WTC11 (cell line): ENCODE results near the gene ARID1A. TPM values are rescaled to one million over a fixed set of nuclear protein-coding genes. Genes with fewer than 3 reads are reported as not detected.

Source experiments
- ATAC-seq: fragments of 200-7000 bp; cut with Tn5 transposase; 2 replicates; pipeline ENCODE4 v1.10.0; 2021; ENCODE audit warnings: mild to moderate bottlenecking, moderate library complexity
- CTCF ChIA-PET: fragments of 300-600 bp; sonication (Branson Sonifier 250); formaldehyde crosslinking; loops from one replicate; lab custom pipeline; 2021; ENCODE audit warnings: antibody characterized with exemption; lab: Charles Lee
- POLR2A ChIA-PET: fragments of 350-600 bp; sonication (Branson Sonifier 250); formaldehyde crosslinking; loops from one replicate; lab custom pipeline; 2021; ENCODE audit warnings: antibody characterized with exemption; lab: Charles Lee
- DNase-seq: peaks from one replicate; pipeline ENCODE4 v3.0.0; 2021; ENCODE audit warnings: low spot score
- H3K27ac Mint-ChIP-seq: 2 replicates; pipeline ENCODE4 v1.8.0; 2021; ENCODE audit warnings: mixed read lengths
- H3K27me3 Mint-ChIP-seq: 2 replicates; pipeline ENCODE4 v1.8.0; 2021; ENCODE audit warnings: low read depth, mild to moderate bottlenecking, moderate library complexity, mixed read lengths
- H3K36me3 Mint-ChIP-seq: 2 replicates; pipeline ENCODE4 v1.8.0; 2021; ENCODE audit warnings: mixed read lengths
- H3K4me1 Mint-ChIP-seq: 2 replicates; pipeline ENCODE4 v1.8.0; 2022; ENCODE audit warnings: mixed read lengths
- H3K4me3 Mint-ChIP-seq: 2 replicates; pipeline ENCODE4 v1.8.0; 2021; ENCODE audit warnings: mild to moderate bottlenecking, moderate library complexity, mixed read lengths
- H3K9me3 Mint-ChIP-seq: 2 replicates; pipeline ENCODE4 v1.8.0; 2021; ENCODE audit warnings: mixed read lengths
- AR ChIP-seq: fragments of 250-450 bp; sonication (Bioruptor Pico); IDR thresholded peaks from 2 replicates; pipeline ENCODE4 v1.9.0; 2021; ENCODE audit warnings: mild to moderate bottlenecking
- ATF6 ChIP-seq: sonication (generic); formaldehyde crosslinking; IDR thresholded peaks from 2 replicates; pipeline ENCODE4 v1.8.1; 2023; ENCODE audit warnings: mild to moderate bottlenecking, missing genetic modification reagents
- CDX4 ChIP-seq: fragments of 250-450 bp; sonication (Bioruptor Pico); IDR thresholded peaks from 2 replicates; pipeline ENCODE4 v1.9.0; 2021; ENCODE audit warnings: moderate library complexity, mild to moderate bottlenecking, inconsistent platforms, borderline replicate concordance
- CREB1 ChIP-seq: sonication (generic); formaldehyde crosslinking; IDR thresholded peaks from 2 replicates; pipeline ENCODE4 v1.8.0; 2023; ENCODE audit warnings: mild to moderate bottlenecking, missing genetic modification reagents
- EMX1 ChIP-seq: fragments of 250-450 bp; sonication (Bioruptor Pico); IDR thresholded peaks from 2 replicates; pipeline ENCODE4 v1.8.0; 2021; ENCODE audit warnings: mild to moderate bottlenecking
- ERG ChIP-seq: fragments of 250-450 bp; sonication (Bioruptor Pico); IDR thresholded peaks from 2 replicates; pipeline ENCODE4 v1.8.0; 2021; ENCODE audit warnings: mild to moderate bottlenecking
- ETV6 ChIP-seq: sonication (generic); formaldehyde crosslinking; IDR thresholded peaks from 2 replicates; pipeline ENCODE4 v1.8.1; 2022; ENCODE audit warnings: mild to moderate bottlenecking, missing genetic modification reagents
- HMGA2 ChIP-seq: fragments of 250-450 bp; sonication (Bioruptor Pico); IDR thresholded peaks from 2 replicates; pipeline ENCODE4 v1.4.0; 2021; ENCODE audit warnings: mild to moderate bottlenecking, moderate library complexity
- HMGXB4 ChIP-seq: sonication (generic); formaldehyde crosslinking; IDR thresholded peaks from 2 replicates; pipeline ENCODE4 v1.8.1; 2023; ENCODE audit warnings: mild to moderate bottlenecking, moderate library complexity, missing genetic modification reagents
- JAZF1 ChIP-seq: fragments of 250-450 bp; sonication (Bioruptor Pico); IDR thresholded peaks from 2 replicates; pipeline ENCODE4 v1.9.0; 2021; ENCODE audit warnings: moderate library complexity, mild to moderate bottlenecking, inconsistent platforms
- KAT7 ChIP-seq: sonication (generic); formaldehyde crosslinking; IDR thresholded peaks from 2 replicates; pipeline ENCODE4 v1.8.1; 2023; ENCODE audit warnings: missing genetic modification reagents, mild to moderate bottlenecking, borderline replicate concordance
- MYBL2 ChIP-seq: sonication (generic); formaldehyde crosslinking; IDR thresholded peaks from 2 replicates; pipeline ENCODE4 v1.8.1; 2023; ENCODE audit warnings: mild to moderate bottlenecking, moderate library complexity, missing genetic modification reagents
- NFYB ChIP-seq: sonication (generic); formaldehyde crosslinking; conservative IDR thresholded peaks from 2 replicates; pipeline ENCODE4 v1.8.0; 2022; ENCODE audit warnings: low read depth, missing genetic modification reagents
- SP1 ChIP-seq: sonication (generic); formaldehyde crosslinking; conservative IDR thresholded peaks from 2 replicates; pipeline ENCODE4 v1.8.1; 2022; ENCODE audit warnings: missing genetic modification reagents
- TP53 ChIP-seq: sonication (generic); formaldehyde crosslinking; IDR thresholded peaks from 2 replicates; pipeline ENCODE4 v1.8.1; 2023; ENCODE audit warnings: mild to moderate bottlenecking, missing genetic modification reagents
- USF2 ChIP-seq: sonication (generic); formaldehyde crosslinking; IDR thresholded peaks from 2 replicates; pipeline ENCODE4 v1.8.1; 2023; ENCODE audit warnings: mild to moderate bottlenecking, missing genetic modification reagents, moderate library complexity
- ZNF232 ChIP-seq: sonication (generic); formaldehyde crosslinking; IDR thresholded peaks from 2 replicates; pipeline ENCODE4 v1.8.0; 2022; ENCODE audit warnings: mild to moderate bottlenecking, missing genetic modification reagents
- ZNF281 ChIP-seq: sonication (generic); formaldehyde crosslinking; IDR thresholded peaks from 2 replicates; pipeline ENCODE4 v1.8.0; 2023; ENCODE audit warnings: mild to moderate bottlenecking, missing genetic modification reagents
- ZNF423 ChIP-seq: fragments of 250-450 bp; sonication (Bioruptor Pico); IDR thresholded peaks from 2 replicates; pipeline ENCODE4 v2.1.2; 2022; ENCODE audit warnings: mild to moderate bottlenecking, moderate library complexity
- ZNF425 ChIP-seq: fragments of 250-450 bp; sonication (Bioruptor Pico); conservative IDR thresholded peaks from 2 replicates; pipeline ENCODE4 v1.9.0; 2021; ENCODE audit warnings: mild to moderate bottlenecking
- total RNA-seq: library from RNA; stranded (reverse); gene quantifications from 3 replicates; pipeline ENCODE4 v1.2.3, GENCODE V29; 2021

Gene ARID1A
- total RNA-seq, 1 experiment from 2014 or later = 98.0 TPM

- TF ChIP-seq ZNF425 (CRISPR knock-in tag) (no peak), NFYB (CRISPR knock-in tag) (no peak)
Measured at GRCh38 chr1:26750428-26750827, 54.6 kb downstream of the ARID1A start (continued).

GRCh38 chr1:26752519-26752918 lies 56.7 kb downstream of the ARID1A start:
- Mint-ChIP-seq H3K27me3 (no peaks in the 10 kb centered on the region), H3K4me3 (no peak overlapping the region), H3K9me3 (no peaks in the 10 kb centered on the region), H3K4me1 (no peaks in the 10 kb centered on the region; the same call in 1 of the 2 replicates), H3K36me3 (peaks cover 65% of the 10 kb centered on the region), H3K27ac (no peak overlapping the region)
- POLR2A ChIA-PET = no interaction called here
- CTCF ChIA-PET = no interaction called here
- ATAC-seq = no peak
- no peak for DNase-seq
- TF ChIP-seq AR (no peak), CDX4 (CRISPR knock-in tag) (no peak), SP1 (no peak), ETV6 (no peak), TP53 (CRISPR knock-in tag) (no peak), MYBL2 (CRISPR knock-in tag) (no peak), JAZF1 (CRISPR knock-in tag) (no peak), ERG (CRISPR knock-in tag) (no peak), ZNF232 (CRISPR knock-in tag) (no peak), ZNF423 (CRISPR knock-in tag) (no peak), ATF6 (no peak), CREB1 (no peak), USF2 (CRISPR knock-in tag) (no peak), ZNF281 (CRISPR knock-in tag) (no peak), KAT7 (no peak), HMGA2 (CRISPR knock-in tag) (no peak), HMGXB4 (CRISPR knock-in tag) (no peak), EMX1 (CRISPR knock-in tag) (no peak)
